HCT116 (cell line): ENCODE data around the gene ADRB1. TPM values are rescaled to one million over a fixed set of nuclear protein-coding genes. Genes with fewer than 3 reads are reported as not detected.

Source experiments
- ATAC-seq: fragments of 200-7000 bp; cut with Tn5 transposase; 2 replicates; pipeline ENCODE4 v1.9.1; 2020; ENCODE audit warnings: mild to moderate bottlenecking, moderate library complexity
- BruUV-seq: library from RNA; stranded (reverse); fragments of 400-500 nt; replicated peaks from 2 replicates; lab custom pipeline; 2021; lab: Mats Ljungman, UMichigan
- CTCF ChIA-PET: fragments of 300-600 bp; sonication (Branson Sonifier 250); formaldehyde crosslinking; loops from one replicate; lab custom pipeline; 2021; ENCODE audit warnings: antibody characterized with exemption; lab: Charles Lee
- POLR2A ChIA-PET: fragments of 300-600, 350-600 bp; sonication (Branson Sonifier 250); formaldehyde crosslinking; loops from one replicate; lab custom pipeline; 2021; ENCODE audit warnings: antibody characterized with exemption; lab: Charles Lee
- RAD21 ChIA-PET, 2 experiments: fragments of 300-600 bp; sonication (Branson Sonifier 250); formaldehyde crosslinking; loops; one replicate each; lab custom pipeline; 2023; ENCODE audit warnings: low total read pairs in 2 of 2; ENCODE audit not compliant: uncharacterized antibody in 2 of 2, unreplicated experiment in 2 of 2, low non-redundant PET in 1 of 2; lab: Charles Lee
- DNase-seq: peaks from one replicate; pipeline ENCODE4 v3.0.0-alpha.2; 2010; ENCODE audit warnings: low read depth, low spot score
- H2AFZ ChIP-seq: fragments of 200-600 bp; shearing (Covaris generic), sonication (generic); 2 replicates; pipeline ENCODE4 v1.6.1; 2017; ENCODE audit warnings: low read depth, mixed run types, mixed read lengths, antibody characterized with exemption, low read length; ENCODE audit not compliant: poor library complexity, severe bottlenecking
- H3K27ac ChIP-seq: 2 replicates; pipeline ENCODE4 v1.5.1; 2012; ENCODE audit warnings: low read depth, low read length
- H3K27me3 ChIP-seq: fragments of 200-600 bp; sonication (generic); 2 replicates; pipeline ENCODE4 v1.6.1; 2016; ENCODE audit warnings: mixed run types, low read length, mixed read lengths; ENCODE audit not compliant: insufficient read depth
- H3K36me3 ChIP-seq, 2 experiments: fragments of 200-500 bp in 1 of 2; fragments of 200-600 bp in 1 of 2; sonication (Bioruptor generic) in 1 of 2; sonication (generic) in 1 of 2; 2 replicates each; pipeline versions ENCODE4 v1.5.1 to v1.6.1; 2014 to 2016; ENCODE audit warnings: low read length in 2 of 2, inconsistent platforms in 1 of 2, mixed read lengths in 1 of 2, mixed run types in 1 of 2; ENCODE audit not compliant: insufficient read depth in 2 of 2, control insufficient read depth in 1 of 2
- H3K4me1 ChIP-seq, 2 experiments: fragments of 200-600 bp in 1 of 2; sonication (generic) in 1 of 2; 2 replicates each; pipeline versions ENCODE4 v1.5.1 to v1.6.1; 2012 to 2017; ENCODE audit warnings: low read length in 2 of 2, inconsistent platforms in 1 of 2, mild to moderate bottlenecking in 1 of 2, mixed read lengths in 1 of 2, mixed run types in 1 of 2, moderate library complexity in 1 of 2; ENCODE audit not compliant: insufficient read depth in 2 of 2, control insufficient read depth in 1 of 2
- H3K4me2 ChIP-seq: fragments of 200-600 bp; sonication (generic); 2 replicates; pipeline ENCODE4 v1.6.1; 2017; ENCODE audit warnings: mixed run types, low read length, mixed read lengths
- H3K4me3 ChIP-seq, 2 experiments: fragments of 200-600 bp in 1 of 2; sonication (generic) in 1 of 2; replicated peaks in 1 of 2; 2 replicates each; pipeline ENCODE4 v1.5.1; 2011 to 2016; ENCODE audit warnings: low read length in 2 of 2, control low read depth in 1 of 2, low read depth in 1 of 2, mild to moderate bottlenecking in 1 of 2, mixed read lengths in 1 of 2, mixed run types in 1 of 2
- H3K79me2 ChIP-seq: fragments of 200-600 bp; sonication (generic); 2 replicates; pipeline ENCODE4 v1.6.1; 2017; ENCODE audit warnings: mild to moderate bottlenecking, mixed run types, low read length, moderate library complexity, mixed read lengths; ENCODE audit not compliant: insufficient read depth
- H3K9ac ChIP-seq: fragments of 200-600 bp; sonication (generic); 2 replicates; pipeline ENCODE4 v1.6.1; 2016; ENCODE audit warnings: low read length, mixed read lengths
- H3K9me2 ChIP-seq: fragments of 200-600 bp; sonication (generic), shearing (Covaris generic); 2 replicates; pipeline ENCODE4 v1.6.1; 2017; ENCODE audit warnings: mixed run types, mild to moderate bottlenecking, moderate library complexity; ENCODE audit not compliant: insufficient read depth
- H3K9me3 ChIP-seq, 2 experiments: fragments of 200-500 bp in 1 of 2; fragments of 200-600 bp in 1 of 2; sonication (Bioruptor generic) in 1 of 2; sonication (generic) in 1 of 2; 2 replicates each; pipeline ENCODE4 v1.6.1; 2014 to 2017; ENCODE audit warnings: low read length in 2 of 2, mixed read lengths in 2 of 2, inconsistent platforms in 1 of 2, low read depth in 1 of 2, mild to moderate bottlenecking in 1 of 2, mixed run types in 1 of 2, moderate library complexity in 1 of 2; ENCODE audit not compliant: control insufficient read depth in 1 of 2, insufficient read depth in 1 of 2
- H4K20me1 ChIP-seq: fragments of 200-600 bp; sonication (generic), shearing (Covaris generic); 2 replicates; pipeline ENCODE4 v1.6.1; 2017; ENCODE audit warnings: mixed run types, mild to moderate bottlenecking, moderate library complexity; ENCODE audit not compliant: insufficient read depth
- ATF3 ChIP-seq: IDR thresholded peaks from 2 replicates; pipeline ENCODE4 v1.6.1; 2012
- CBX3 ChIP-seq: IDR thresholded peaks from 2 replicates; pipeline ENCODE4 v1.6.1; 2012; ENCODE audit warnings: low read depth
- CEBPB ChIP-seq: IDR thresholded peaks from 2 replicates; pipeline ENCODE4 v1.6.1; 2012; ENCODE audit warnings: low read depth
- CTCF ChIP-seq, 3 experiments: fragments of 200-600 bp in 1 of 3; sonication (generic) in 1 of 3; IDR thresholded peaks in 2 of 3; conservative IDR thresholded peaks in 1 of 3; 2 replicates each; pipeline ENCODE4 v1.5.1; 2012 to 2017; ENCODE audit warnings: low read depth in 2 of 3, low read length in 2 of 3, antibody characterized with exemption in 1 of 3, borderline replicate concordance in 1 of 3, control low read depth in 1 of 3, mild to moderate bottlenecking in 1 of 3, mixed read lengths in 1 of 3, mixed run types in 1 of 3, moderate library complexity in 1 of 3; ENCODE audit not compliant: insufficient read depth in 1 of 3
- EGR1 ChIP-seq: IDR thresholded peaks from 2 replicates; pipeline ENCODE4 v1.6.1; 2012; ENCODE audit warnings: low read depth
- FOSL1 ChIP-seq: IDR thresholded peaks from 2 replicates; pipeline ENCODE4 v1.6.1; 2012; ENCODE audit warnings: low read depth
- MAX ChIP-seq: IDR thresholded peaks from 2 replicates; pipeline ENCODE4 v1.6.1; 2012
- POLR2AphosphoS5 ChIP-seq: IDR thresholded peaks from 2 replicates; pipeline ENCODE4 v1.6.1; 2011; ENCODE audit warnings: mild to moderate bottlenecking, low read depth, low read length, moderate library complexity
- REST ChIP-seq: IDR thresholded peaks from 2 replicates; pipeline ENCODE4 v1.6.1; 2012; ENCODE audit warnings: low read depth
- SIN3A ChIP-seq: IDR thresholded peaks from 2 replicates; pipeline ENCODE4 v1.6.1; 2012; ENCODE audit warnings: low read depth
- SP1 ChIP-seq: IDR thresholded peaks from 2 replicates; pipeline ENCODE4 v1.6.1; 2012; ENCODE audit warnings: low read depth
- SRF ChIP-seq: IDR thresholded peaks from 2 replicates; pipeline ENCODE4 v1.6.1; 2012; ENCODE audit warnings: low read depth
- YY1 ChIP-seq: IDR thresholded peaks from 2 replicates; pipeline ENCODE4 v1.6.1; 2011; ENCODE audit warnings: low read length, low read depth, moderate library complexity, mild to moderate bottlenecking; ENCODE audit not compliant: insufficient replicate concordance; ENCODE audit errors: extremely low read depth
- ZFX ChIP-seq: fragments of 450-650 bp; IDR thresholded peaks from 2 replicates; pipeline ENCODE4 v1.6.1; 2017
- ZNF274 ChIP-seq: fragments of 200-500 bp; sonication (Bioruptor generic); IDR thresholded peaks from 2 replicates; pipeline ENCODE4 v1.6.1; 2014; ENCODE audit warnings: mild to moderate bottlenecking, low read depth, low read length, inconsistent platforms
- intact Hi-C: fragments of 100-400 bp; cut with micrococcal nuclease; formaldehyde crosslinking; loops from 2 replicates; pipeline ENCODE4 v1.10.0; 2022
- total RNA-seq: library from RNA; stranded (reverse); gene quantifications from one replicate; pipeline ENCODE4 v1.2.1, GENCODE V29; 2021; ENCODE audit not compliant: unreplicated experiment

The ADRB1 gene
- total RNA-seq, 1 experiment from 2014 or later: 0.89 TPM

GRCh38 chr10:114033566-114033965 lies 10.1 kb upstream of the ADRB1 start (continued):
- no peak for TF ChIP-seq REST
- TF ChIP-seq ZNF274: no peak
- TF ChIP-seq, all 23 proteins: peak for 0

GRCh38 chr10:114034923-114035645 lies 8.6 kb upstream of the ADRB1 start:
- Histone ChIP-seq H3K4me2 (no peak overlapping the region), H3K4me3 (no peak overlapping the region), H3K9me3 (no peaks in the 10 kb centered on the region), H3K4me1 (peaks cover 0 to 11% of the 10 kb centered on the region in 2 experiments; a peak in 1 of 4 replicates), H3K27ac (no peak overlapping the region), H3K9me2 (no peaks in the 10 kb centered on the region), H4K20me1 (no peaks in the 10 kb centered on the region), H3K9ac (no peak overlapping the region), H2AFZ (no peak overlapping the region), H3K36me3 (no peaks in the 10 kb centered on the region), H3K79me2 (no peaks in the 10 kb centered on the region), H3K27me3 (no peaks in the 10 kb centered on the region)
- ATAC-seq: no peak
- ChIA-PET POLR2A (no interaction called here), CTCF (interaction anchor here (1.4 to 1.7 kb wide), 2 partner anchors 12 to 81 kb away, joined by 4 read pairs; no protein-coding TSS in a partner anchor), RAD21 (no interaction called here)
- BruUV-seq: no TSS peak
- no peak for DNase-seq
- intact Hi-C loops: no loop called here
- TF ChIP-seq MAX (no peak), CEBPB (no peak), SP1 (no peak), ZNF274 (no peak), POLR2AphosphoS5 (no peak), FOSL1 (no peak), CBX3 (no peak), REST (no peak), SIN3A (no peak), SRF (no peak), CTCF (IDR thresholded peaks at IDR 0.05 in 2 of 3, conservative IDR thresholded peaks at IDR 0.05 in 1 of 3; ENCODE audit: borderline replicate concordance in 1 of 3, insufficient read depth in 1 of 3, low read depth in 2 of 3, low read length in 2 of 3) (no peak), ZFX (no peak), ATF3 (no peak), EGR1 (no peak), YY1 (no peak)
